ENCODE data around the gene THBD. TPM values are rescaled to one million over a fixed set of nuclear protein-coding genes. Genes with fewer than 3 reads are reported as not detected.

The THBD gene
- total RNA-seq, 4 donors from 2014 or later = 40.6 to 205 (median 113) TPM

GRCh38 chr20:23052904-23053303 is 3.4 kb upstream of the THBD start:
- ATAC-seq (ENCODE audit: low FRiP score) (no peak), DNase-seq (ENCODE audit: low spot score) (no peak)
- TF ChIP-seq CTCF (IDR thresholded peaks at IDR 0.05) = no peak

GRCh38 chr20:23050847-23051627 is 1.6 kb upstream of the THBD start:
- DNase-seq (ENCODE audit: low spot score) = peak; percentile 93
- TF ChIP-seq CTCF (IDR thresholded peaks at IDR 0.05) = peak in 1 of 3 donors; percentile 24
- peak; percentile 37 for ATAC-seq (ENCODE audit: low FRiP score)

GRCh38 chr20:23050076-23050838 is 785 bp upstream of the THBD start:
- DNase-seq (ENCODE audit: low spot score) = no peak
- TF ChIP-seq CTCF (IDR thresholded peaks at IDR 0.05) = no peak
- ATAC-seq (ENCODE audit: low FRiP score) = peak; percentile 39

GRCh38 chr20:23048283-23049200 is 930 bp downstream of the THBD start:
- TF ChIP-seq CTCF (IDR thresholded peaks at IDR 0.05) = peak in 1 of 3 donors; percentile 4
- ATAC-seq (ENCODE audit: low FRiP score) (peak; percentile 8), DNase-seq (ENCODE audit: low spot score) (no peak)

GRCh38 chr20:23047738-23048214 is 1.7 kb downstream of the THBD start:
- ATAC-seq (ENCODE audit: low FRiP score) (no peak), DNase-seq (ENCODE audit: low spot score) (no peak)
- no peak for TF ChIP-seq CTCF (IDR thresholded peaks at IDR 0.05)

- TF ChIP-seq CTCF (IDR thresholded peaks at IDR 0.05) = no peak
- DNase-seq (ENCODE audit: low spot score) (no peak), ATAC-seq (ENCODE audit: low FRiP score) (no peak)
Observed at GRCh38 chr20:23047001-23047737, 2.3 kb downstream of the THBD start.

Measured in omental fat pad (tissue), 4 donors.